Trophoblast cell (in vitro differentiated cells and primary cell): ENCODE measurements around the gene TCEA2. TPM values are rescaled to one million over a fixed set of nuclear protein-coding genes. Genes with fewer than 3 reads are reported as not detected.
A peak's percentile ranks its signal among the peaks of the same experiment; 100 is the strongest.

ENCODE experiments used
- DNase-seq, 2 donors: peaks; one replicate each; pipeline ENCODE4 v3.0.0-alpha.2; 2016
- H2AFZ ChIP-seq: 2 replicates; pipeline ENCODE4 v1.6.1; 2013; ENCODE audit warnings: low read length, moderate library complexity, mild to moderate bottlenecking; ENCODE audit not compliant: insufficient read depth, poor library complexity
- H2AK5ac ChIP-seq: 2 replicates; pipeline ENCODE4 v1.6.1; 2013; ENCODE audit warnings: mild to moderate bottlenecking, low read length
- H2BK120ac ChIP-seq: 2 replicates; pipeline ENCODE4 v1.6.1; 2013; ENCODE audit warnings: low read length, mild to moderate bottlenecking, moderate library complexity; ENCODE audit not compliant: insufficient read depth, poor library complexity
- H2BK12ac ChIP-seq: 2 replicates; pipeline ENCODE4 v1.6.1; 2013; ENCODE audit warnings: mild to moderate bottlenecking, low read length, moderate library complexity
- H2BK5ac ChIP-seq: 2 replicates; pipeline ENCODE4 v1.6.1; 2013; ENCODE audit warnings: low read length, low read depth, moderate library complexity, mild to moderate bottlenecking; ENCODE audit not compliant: poor library complexity
- H3K14ac ChIP-seq: 2 replicates; pipeline ENCODE4 v1.6.1; 2013; ENCODE audit warnings: mild to moderate bottlenecking, low read length
- H3K18ac ChIP-seq: 2 replicates; pipeline ENCODE4 v1.6.1; 2013; ENCODE audit warnings: mild to moderate bottlenecking, low read length
- H3K23ac ChIP-seq: 2 replicates; pipeline ENCODE4 v1.6.1; 2013; ENCODE audit warnings: low read length
- H3K27ac ChIP-seq: 2 replicates; pipeline ENCODE4 v1.5.1; 2013; ENCODE audit warnings: low read depth, mild to moderate bottlenecking, inconsistent platforms, low read length, moderate library complexity
- H3K27me3 ChIP-seq: 2 replicates; pipeline ENCODE4 v1.6.1; 2013; ENCODE audit warnings: inconsistent platforms, mild to moderate bottlenecking, low read length, moderate library complexity; ENCODE audit not compliant: insufficient read depth
- H3K36me3 ChIP-seq, 2 experiments: 1 replicate in 1 of 2; 2 replicates in 1 of 2; pipeline ENCODE4 v1.6.1; 2013; ENCODE audit warnings: low read length in 2 of 2, mild to moderate bottlenecking in 2 of 2, moderate library complexity in 1 of 2; ENCODE audit not compliant: insufficient read depth in 2 of 2, control insufficient read depth in 1 of 2
- H3K4ac ChIP-seq: 2 replicates; pipeline ENCODE4 v1.6.1; 2013; ENCODE audit warnings: low read depth, mild to moderate bottlenecking, low read length, moderate library complexity
- H3K4me1 ChIP-seq, 2 experiments: 1 replicate in 1 of 2; 2 replicates in 1 of 2; pipeline ENCODE4 v1.6.1; 2013; ENCODE audit warnings: low read length in 2 of 2, mild to moderate bottlenecking in 2 of 2, moderate library complexity in 1 of 2; ENCODE audit not compliant: insufficient read depth in 2 of 2, control insufficient read depth in 1 of 2
- H3K4me2 ChIP-seq: 2 replicates; pipeline ENCODE4 v1.6.1; 2013; ENCODE audit warnings: inconsistent platforms, mild to moderate bottlenecking, low read length, moderate library complexity
- H3K4me3 ChIP-seq: 2 replicates; pipeline ENCODE4 v1.5.1; 2013; ENCODE audit warnings: mild to moderate bottlenecking, low read depth, low read length, inconsistent platforms
- H3K79me1 ChIP-seq: one replicate; pipeline ENCODE4 v1.6.1; 2013; ENCODE audit warnings: low read length
- H3K79me2 ChIP-seq: 2 replicates; pipeline ENCODE4 v1.6.1; 2013; ENCODE audit warnings: low read length, mild to moderate bottlenecking; ENCODE audit not compliant: control insufficient read depth, insufficient read depth, poor library complexity
- H3K9ac ChIP-seq: 2 replicates; pipeline ENCODE4 v1.6.1; 2013; ENCODE audit warnings: mild to moderate bottlenecking, low read length
- H3K9me3 ChIP-seq: 2 replicates; pipeline ENCODE4 v1.6.1; 2013; ENCODE audit warnings: low read depth, mild to moderate bottlenecking, control low read depth, inconsistent platforms, low read length; ENCODE audit not compliant: insufficient read depth
- H4K12ac ChIP-seq: 2 replicates; pipeline ENCODE4 v1.6.1; 2013; ENCODE audit warnings: low read depth, mild to moderate bottlenecking, low read length, moderate library complexity
- H4K8ac ChIP-seq: 2 replicates; pipeline ENCODE4 v1.6.1; 2013; ENCODE audit warnings: low read depth, mild to moderate bottlenecking, low read length, moderate library complexity
- H4K91ac ChIP-seq: one replicate; pipeline ENCODE4 v1.6.1; 2013; ENCODE audit warnings: low read depth, mild to moderate bottlenecking, low read length, moderate library complexity
- WGBS: extraction: QIAGEN DNeasy Blood & Tissue Kit; methylation state at CpG from one replicate; pipeline ENCODE4 v1.1.7; 2013; ENCODE audit warnings: missing lambda C conversion rate; ENCODE audit not compliant: insufficient read length, insufficient coverage; ENCODE audit errors: extremely low coverage; 5-methylcytosine and 5-hydroxymethylcytosine counted together
- polyA plus RNA-seq: library from polyadenylated mRNA; stranded (reverse); fragments of 200-250 nt; gene quantifications from 2 replicates; pipeline ENCODE4 v1.2.3, GENCODE V29; 2013

TCEA2 gene
- polyA plus RNA-seq: 55.8 and 60.4 TPM in 2 replicates

GRCh38 chr20:64062596-64063388, at the start of gene TCEA2:
TCEA2 (plus strand) TSS chr20:64063198; CDS start chr20:64063313, 115 bp downstream.
- Histone ChIP-seq H3K36me3 (no peaks in the 10 kb centered on the region), H3K4me2 (peak within 1 kb of the TSS; percentile 92), H2BK12ac (peak within 1 kb of the TSS; percentile 30), H3K79me2 (peaks cover 12% of the 10 kb centered on the region), H4K12ac (peak within 1 kb of the TSS; percentile 97), H2AFZ (peak within 1 kb of the TSS; percentile 93), H2AK5ac (peak within 1 kb of the TSS; percentile 92), H4K91ac (peak within 1 kb of the TSS; percentile 92), H3K14ac (peak within 1 kb of the TSS; percentile 97), H3K23ac (no peak within 1 kb of the TSS), H2BK120ac (peak within 1 kb of the TSS; percentile 93), H2BK5ac (peak within 1 kb of the TSS; percentile 79), H3K4ac (peak within 1 kb of the TSS; percentile 89), H3K4me1 (peaks cover 15 to 19% of the 10 kb centered on the region in 2 experiments), H3K27ac (peak within 1 kb of the TSS; percentile 5), H3K9ac (peak within 1 kb of the TSS; percentile 85), H3K27me3 (no peaks in the 10 kb centered on the region), H3K9me3 (no peaks in the 10 kb centered on the region), H3K79me1 (peaks cover 12% of the 10 kb centered on the region), H3K18ac (peak within 1 kb of the TSS; percentile 98), H3K4me3 (peak within 1 kb of the TSS; percentile 88), H4K8ac (peak within 1 kb of the TSS; percentile 100)
- peak; percentile 85 to 95 for DNase-seq
- no CpG with 5 or more reads among the region's 85 CpGs for WGBS

GRCh38 chr20:64015635-64016034, 47.4 kb upstream of the TCEA2 start:
- H3K23ac ChIP-seq: no peak overlapping the region
- peaks cover 48 to 56% of the 10 kb centered on the region in 2 experiments for H3K36me3 ChIP-seq
- H4K91ac ChIP-seq: no peak overlapping the region
- no peaks in the 10 kb centered on the region for H3K79me1 ChIP-seq
- no peak overlapping the region for H3K9ac ChIP-seq
- H2BK5ac ChIP-seq: no peak overlapping the region
- H3K79me2 ChIP-seq: no peaks in the 10 kb centered on the region
- WGBS: no CpG with 5 or more reads among the region's 2 CpGs
- H3K4me1 ChIP-seq: peaks cover 0 to 4% of the 10 kb centered on the region in 2 experiments
- no peak overlapping the region for H3K4me2 ChIP-seq
- no peak overlapping the region for H3K27ac ChIP-seq
- no peaks in the 10 kb centered on the region for H3K27me3 ChIP-seq
- no peak overlapping the region for H2AK5ac ChIP-seq
- no peak overlapping the region for H2BK120ac ChIP-seq
- no peak overlapping the region for H2AFZ ChIP-seq
- H3K18ac ChIP-seq: no peak overlapping the region
- H4K8ac ChIP-seq: no peak overlapping the region
- no peak overlapping the region for H3K14ac ChIP-seq
- H3K9me3 ChIP-seq: peaks cover 7% of the 10 kb centered on the region
- H3K4me3 ChIP-seq: no peak overlapping the region
- no peak for DNase-seq
- H3K4ac ChIP-seq: no peak overlapping the region
- H2BK12ac ChIP-seq: no peak overlapping the region
- H4K12ac ChIP-seq: no peak overlapping the region

- Histone ChIP-seq H3K4me1 (peaks cover 0 to 4% of the 10 kb centered on the region in 2 experiments), H2BK5ac (no peak overlapping the region), H2BK120ac (no peak overlapping the region), H2BK12ac (no peak overlapping the region), H3K27me3 (no peaks in the 10 kb centered on the region), H3K4ac (no peak overlapping the region), H3K27ac (no peak overlapping the region), H3K79me1 (no peaks in the 10 kb centered on the region), H3K79me2 (no peaks in the 10 kb centered on the region), H3K9ac (no peak overlapping the region), H2AK5ac (no peak overlapping the region), H4K8ac (no peak overlapping the region), H2AFZ (no peak overlapping the region), H3K9me3 (peaks cover 8% of the 10 kb centered on the region), H3K14ac (no peak overlapping the region), H3K23ac (no peak overlapping the region), H4K12ac (no peak overlapping the region), H3K36me3 (peaks cover 61 to 81% of the 10 kb centered on the region in 2 experiments), H3K4me2 (no peak overlapping the region), H3K18ac (no peak overlapping the region), H4K91ac (no peak overlapping the region), H3K4me3 (no peak overlapping the region)
- DNase-seq: no peak
- no CpG with 5 or more reads among the region's 36 CpGs for WGBS
Measured at GRCh38 chr20:64021124-64021975, 41.6 kb upstream of the TCEA2 start.

- no peak overlapping the region for H3K23ac ChIP-seq
- peaks cover 65 to 85% of the 10 kb centered on the region in 2 experiments for H3K36me3 ChIP-seq
- no peak overlapping the region for H3K9ac ChIP-seq
- no peak overlapping the region for H3K18ac ChIP-seq
- no peaks in the 10 kb centered on the region for H3K27me3 ChIP-seq
- H3K4ac ChIP-seq: no peak overlapping the region
- H3K14ac ChIP-seq: no peak overlapping the region
- H3K79me1 ChIP-seq: no peaks in the 10 kb centered on the region
- peaks cover 8% of the 10 kb centered on the region for H3K9me3 ChIP-seq
- no peak overlapping the region for H2AFZ ChIP-seq
- no peak overlapping the region for H3K27ac ChIP-seq
- H4K8ac ChIP-seq: no peak overlapping the region
- H4K12ac ChIP-seq: no peak overlapping the region
- no peak overlapping the region for H2AK5ac ChIP-seq
- no peak overlapping the region for H2BK120ac ChIP-seq
- H2BK12ac ChIP-seq: no peak overlapping the region
- no peak overlapping the region for H3K4me2 ChIP-seq
- H2BK5ac ChIP-seq: no peak overlapping the region
- H3K79me2 ChIP-seq: no peaks in the 10 kb centered on the region
- no peak overlapping the region for H4K91ac ChIP-seq
- H3K4me3 ChIP-seq: no peak overlapping the region
- peaks cover 4 to 11% of the 10 kb centered on the region in 2 experiments for H3K4me1 ChIP-seq
- DNase-seq: no peak
- WGBS: no CpG with 5 or more reads among the region's 17 CpGs
Measured at GRCh38 chr20:64022671-64023360, 40.2 kb upstream of the TCEA2 start.
